Thymus (tissue), 11 donors: ENCODE results near the gene OXCT2. TPM values are rescaled to one million over a fixed set of nuclear protein-coding genes. Genes with fewer than 3 reads are reported as not detected.
"Not testable (repeated sequence)": the region's sequence is repeated elsewhere in the genome, so short reads cannot be mapped to it uniquely, and the experiment has no call there.

ENCODE experiments used
- DNase-seq, 9 donors: peaks; one replicate each; pipeline ENCODE4 v3.0.0-alpha.2; 2013; ENCODE audit warnings: low spot score in 9 of 9, low read depth in 6 of 9, missing footprints in 1 of 9
- H3K27ac ChIP-seq, 2 donors: one replicate each; pipeline ENCODE4 v1.5.1; 2013; ENCODE audit warnings: control low read depth in 1 of 2, low read depth in 1 of 2, low read length in 1 of 2, mild to moderate bottlenecking in 1 of 2, moderate library complexity in 1 of 2
- H3K27me3 ChIP-seq, 2 donors: one replicate each; pipeline ENCODE4 v1.5.1; 2013; ENCODE audit warnings: low read length in 1 of 2; ENCODE audit not compliant: control insufficient read depth in 2 of 2, insufficient read depth in 1 of 2
- H3K36me3 ChIP-seq, 2 donors: one replicate each; pipeline ENCODE4 v1.5.1; 2013; ENCODE audit warnings: low read length in 1 of 2, mild to moderate bottlenecking in 1 of 2, moderate library complexity in 1 of 2; ENCODE audit not compliant: control insufficient read depth in 2 of 2, insufficient read depth in 2 of 2
- H3K4me1 ChIP-seq, 2 donors: one replicate each; pipeline ENCODE4 v1.5.1; 2013; ENCODE audit warnings: low read length in 2 of 2; ENCODE audit not compliant: control insufficient read depth in 2 of 2, insufficient read depth in 2 of 2
- H3K4me3 ChIP-seq, 2 donors: one replicate each; pipeline ENCODE4 v1.5.1; 2013; ENCODE audit warnings: low read length in 2 of 2, control low read depth in 1 of 2, mild to moderate bottlenecking in 1 of 2
- H3K9me3 ChIP-seq, 2 donors: one replicate each; pipeline ENCODE4 v1.5.1; 2013; ENCODE audit warnings: low read length in 1 of 2, mild to moderate bottlenecking in 1 of 2; ENCODE audit not compliant: control insufficient read depth in 2 of 2, insufficient read depth in 1 of 2
- WGBS: extraction: QIAGEN DNeasy Blood & Tissue Kit; methylation state at CpG from one replicate; pipeline ENCODE4 v1.1.7; 2013; 5-methylcytosine and 5-hydroxymethylcytosine counted together
- polyA plus RNA-seq: library from polyadenylated mRNA; stranded (reverse); fragments of 200-250 nt; gene quantifications from one replicate; pipeline ENCODE4 v1.2.3, GENCODE V29; 2013
- total RNA-seq: library from RNA; stranded (reverse); fragments of 120-200 nt; gene quantifications from one replicate; pipeline ENCODE4 v1.2.4, GENCODE V29; 2013
- donor health status: healthy.

The OXCT2 gene
- total and polyA plus RNA-seq, 2 donors = 1.6 to 2.6 TPM

DNA sequence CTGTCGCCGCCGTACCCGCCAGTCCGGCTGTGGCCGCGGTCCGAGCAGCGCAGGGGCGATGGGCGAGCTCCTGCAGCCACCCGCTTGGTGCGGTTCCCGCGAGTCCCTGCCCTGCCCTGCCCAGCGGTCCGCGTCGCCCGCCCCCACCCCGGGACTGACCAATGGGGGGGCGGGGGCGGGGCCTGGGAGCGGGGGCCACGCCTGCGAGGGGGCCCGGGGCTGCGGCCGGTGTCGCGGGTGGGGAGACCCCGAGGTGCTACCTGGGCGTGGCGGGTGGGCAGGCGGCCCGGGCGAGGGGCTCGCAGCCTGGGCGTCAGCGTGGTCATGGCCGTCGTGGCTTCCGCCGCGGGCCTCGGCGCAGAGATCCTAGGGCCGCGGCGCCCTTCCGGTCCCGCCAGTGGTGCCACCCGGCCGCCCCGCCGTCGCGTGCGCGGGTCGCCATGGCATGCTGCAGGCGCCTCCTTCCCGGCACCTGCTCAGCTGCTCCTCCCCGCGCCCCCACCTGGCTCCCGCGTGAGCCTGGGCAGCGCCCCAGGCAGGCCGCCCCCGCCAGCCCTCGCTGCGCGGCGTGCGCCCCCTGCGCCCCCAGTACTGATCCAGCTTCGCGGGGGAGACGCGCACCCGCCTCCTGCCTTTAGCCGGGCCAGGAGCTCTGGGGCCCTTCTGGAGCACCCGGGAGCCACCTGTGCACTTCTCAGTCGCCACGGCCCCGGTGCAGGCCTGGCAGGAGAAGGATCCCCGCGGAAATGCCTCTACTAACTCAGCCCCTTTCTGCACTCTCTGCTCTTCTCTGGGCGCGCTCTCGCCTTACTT is 17.8 kb upstream of the OXCT2 start, which contains the start of gene BMP8B:
Gene BMP8B (minus strand): TSS at position 108 of the 813 bp plus-strand sequence. CDS start 380 bp downstream, outside the sequence.
- Histone ChIP-seq H3K9me3 (no peaks in the 10 kb centered on the region), H3K4me3 (peak within 1 kb of the TSS in 1 of 2 donors; percentile 47), H3K4me1 (peaks cover 2 to 3% of the 10 kb centered on the region in 2 donors), H3K27ac (no peak within 1 kb of the TSS), H3K27me3 (peaks cover 35 to 69% of the 10 kb centered on the region in 2 donors), H3K36me3 (no peaks in the 10 kb centered on the region)
- peak in 3 of 9 donors; percentile 8 to 21 (median 17) for DNase-seq
- 2% methylated on average over 91 of the region's 91 CpGs for WGBS

DNA sequence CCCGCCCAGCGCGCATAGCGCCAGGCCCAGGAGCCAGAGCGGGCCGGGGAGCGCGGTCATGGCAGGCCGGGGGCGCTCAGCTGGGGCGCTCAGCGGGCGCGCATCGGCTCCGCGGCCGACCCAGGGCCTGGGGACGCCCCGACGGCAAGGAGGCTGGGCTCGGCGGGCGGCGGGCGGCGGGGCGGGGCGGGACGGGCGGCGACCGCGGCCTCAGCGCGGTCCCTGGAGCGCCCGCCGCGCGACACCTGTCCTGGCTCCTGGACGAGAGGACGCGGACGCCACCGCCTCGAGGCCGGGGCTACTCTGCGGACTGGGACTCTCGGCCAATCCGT is 17.2 kb upstream of the OXCT2 start:
- Histone ChIP-seq H3K4me3 (peak overlapping the region in 1 of 2 donors; percentile 47), H3K27ac (no peak overlapping the region), H3K36me3 (no peaks in the 10 kb centered on the region), H3K9me3 (no peaks in the 10 kb centered on the region), H3K27me3 (peaks cover 35 to 67% of the 10 kb centered on the region in 2 donors), H3K4me1 (peaks cover 2 to 3% of the 10 kb centered on the region in 2 donors)
- WGBS = 7% methylated on average over 51 of the region's 51 CpGs
- no peak for DNase-seq

- WGBS = 13% methylated on average over 53 of the region's 55 CpGs
- not testable (repeated sequence) for H3K4me3 ChIP-seq, DNase-seq
These were observed 16.8 kb upstream of the OXCT2 start for GRCh38 chr1:39787964-39788363.

DNA sequence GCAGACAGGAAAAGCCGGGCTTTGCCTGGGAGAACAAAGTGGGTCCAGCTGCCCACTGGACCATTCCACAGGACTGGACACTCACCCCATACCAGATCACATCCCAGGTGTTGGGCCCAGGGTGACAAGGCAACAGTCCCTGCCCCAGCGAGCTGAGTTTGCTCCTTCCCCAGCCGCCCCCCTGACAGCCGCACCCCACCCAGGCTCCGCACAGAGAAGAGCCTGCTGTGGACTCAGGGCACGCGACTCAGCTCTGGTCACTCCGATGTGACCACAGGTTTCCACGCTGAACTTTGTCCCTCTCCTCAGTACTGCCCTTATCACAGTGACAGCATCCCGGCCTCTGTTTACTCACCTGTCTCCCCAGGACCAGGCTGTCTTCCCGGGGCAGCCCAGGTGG is 16.3 kb upstream of the OXCT2 start:
- DNase-seq = no peak
- H3K27me3 ChIP-seq = peaks cover 35 to 65% of the 10 kb centered on the region in 2 donors
- H3K4me3 ChIP-seq = no peak overlapping the region
- H3K4me1 ChIP-seq = peaks cover 2 to 3% of the 10 kb centered on the region in 2 donors
- H3K9me3 ChIP-seq = no peaks in the 10 kb centered on the region
- H3K36me3 ChIP-seq = no peaks in the 10 kb centered on the region
- no peak overlapping the region for H3K27ac ChIP-seq
- 76% methylated on average over 11 of the region's 11 CpGs for WGBS

More at GRCh38 chr1:39787964-39788363, 16.8 kb upstream of the OXCT2 start:
- not testable (repeated sequence) for H3K9me3 ChIP-seq, H3K27ac ChIP-seq, H3K36me3 ChIP-seq, H3K4me1 ChIP-seq
- H3K27me3 ChIP-seq = peaks cover 35 to 66% of the 10 kb centered on the region in 2 donors

DNA sequence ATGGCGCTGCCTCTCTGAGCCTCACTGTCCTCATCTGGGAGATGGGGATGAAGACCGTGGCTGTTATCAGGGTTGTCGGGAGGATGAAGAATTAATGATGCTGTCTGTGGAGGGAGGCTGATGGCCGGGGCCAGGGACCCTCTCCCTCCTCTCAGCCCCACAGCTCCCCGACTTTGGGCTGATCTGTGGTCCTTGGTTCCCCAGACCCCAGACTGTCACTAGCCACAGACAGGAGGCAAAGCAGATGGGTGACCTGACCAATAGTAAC is 15.9 kb upstream of the OXCT2 start:
- H3K27me3 ChIP-seq = peaks cover 35 to 63% of the 10 kb centered on the region in 2 donors
- WGBS = 91% methylated on average over 4 of the region's 5 CpGs
- H3K4me3 ChIP-seq, H3K27ac ChIP-seq, H3K4me1 ChIP-seq, H3K36me3 ChIP-seq, DNase-seq, H3K9me3 ChIP-seq: not testable (repeated sequence)

DNA sequence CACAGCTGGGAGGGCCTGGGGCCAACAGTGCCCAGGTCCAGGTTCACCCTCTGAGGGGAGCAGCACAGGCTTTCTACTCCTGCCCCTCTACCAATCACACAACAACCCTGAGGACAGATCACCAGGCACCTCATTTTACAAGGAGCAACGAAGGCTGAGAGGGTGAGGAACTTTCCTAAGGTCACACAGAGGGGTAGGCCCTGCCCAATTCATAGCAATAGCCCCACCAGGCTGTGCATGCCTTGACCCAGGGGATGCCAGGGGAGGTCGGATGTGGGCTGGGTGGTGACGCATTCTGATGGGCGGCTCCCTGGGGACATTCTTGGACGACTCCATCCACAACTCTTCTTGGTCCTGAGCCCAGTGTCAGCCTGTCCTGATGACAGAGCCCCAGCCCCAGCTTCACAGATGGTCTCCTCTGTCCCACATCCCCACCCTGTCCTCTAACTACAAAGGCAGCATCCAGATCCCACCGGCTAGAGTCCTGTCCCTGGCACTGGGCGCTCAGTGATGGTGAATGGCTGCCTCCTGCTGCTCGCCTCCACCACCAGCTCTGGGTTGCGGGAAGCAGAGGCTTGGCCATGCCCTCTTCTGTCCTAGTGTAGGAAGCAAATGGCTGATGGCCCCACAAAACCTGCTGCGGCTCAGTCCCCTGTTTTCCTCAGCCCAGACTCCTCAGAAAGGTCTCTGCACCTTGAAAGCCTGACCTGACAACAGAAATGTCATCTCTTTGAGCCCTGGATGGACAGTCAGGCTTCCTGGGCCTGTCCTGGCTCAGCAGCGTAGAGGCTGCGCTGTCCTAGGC is 15.4 kb upstream of the OXCT2 start:
- DNase-seq, H3K4me1 ChIP-seq, H3K27ac ChIP-seq, H3K36me3 ChIP-seq, H3K9me3 ChIP-seq, H3K4me3 ChIP-seq: not testable (repeated sequence)
- 98% methylated on average over 10 of the region's 12 CpGs for WGBS
- H3K27me3 ChIP-seq = peaks cover 33 to 59% of the 10 kb centered on the region in 2 donors

DNA sequence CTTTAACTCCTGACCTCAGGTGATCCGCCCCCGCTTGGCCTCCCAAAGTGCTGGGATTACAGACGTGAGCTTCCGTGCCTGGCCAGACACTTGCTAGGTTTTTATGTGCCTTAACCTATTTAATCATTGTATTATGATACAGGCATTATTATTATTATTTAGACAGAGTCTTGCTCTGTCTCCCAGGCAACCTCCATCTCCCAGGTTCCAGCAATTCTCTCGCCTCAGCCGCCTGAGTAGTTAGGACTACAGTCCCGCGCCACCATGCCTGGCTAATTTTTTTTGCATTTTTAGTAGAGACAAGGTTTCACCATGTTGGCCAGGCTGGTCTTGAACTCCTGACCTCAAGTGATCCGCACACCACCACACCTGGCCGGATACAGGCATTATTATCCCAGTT is 11.5 kb upstream of the OXCT2 start:
- DNase-seq, H3K36me3 ChIP-seq, H3K27ac ChIP-seq, H3K9me3 ChIP-seq, H3K4me1 ChIP-seq, H3K4me3 ChIP-seq: not testable (repeated sequence)
- peaks cover 10 to 36% of the 10 kb centered on the region in 2 donors for H3K27me3 ChIP-seq
- 95% methylated on average over 10 of the region's 10 CpGs for WGBS

- DNase-seq = no peak
- no peak overlapping the region for H3K4me3 ChIP-seq
- WGBS = 97% methylated on average over 6 of the region's 6 CpGs
- no peaks in the 10 kb centered on the region for H3K9me3 ChIP-seq
- H3K27ac ChIP-seq = no peak overlapping the region
- peaks cover 5 to 32% of the 10 kb centered on the region in 2 donors for H3K27me3 ChIP-seq
- H3K36me3 ChIP-seq = no peaks in the 10 kb centered on the region
- H3K4me1 ChIP-seq = no peaks in the 10 kb centered on the region
These were observed 11.0 kb upstream of the OXCT2 start for GRCh38 chr1:39782103-39782502.

GRCh38 chr1:39781349-39781715 is 10.2 kb upstream of the OXCT2 start:
- Histone ChIP-seq H3K36me3 (no peaks in the 10 kb centered on the region), H3K4me1 (no peaks in the 10 kb centered on the region), H3K4me3 (no peak overlapping the region), H3K27me3 (peaks cover 3 to 28% of the 10 kb centered on the region in 2 donors), H3K27ac (no peak overlapping the region), H3K9me3 (no peaks in the 10 kb centered on the region)
- no peak for DNase-seq
- 96% methylated on average over 2 of the region's 2 CpGs for whole genome bisulfite sequencing
